NOMO-1 (cell line): ENCODE measurements around the gene MPZL1.

ENCODE experiments used
- DNase-seq, 2 experiments: peaks; one replicate each; lab custom pipeline; 2025; ENCODE audit not compliant: unreplicated experiment in 2 of 2; lab: John Stamatoyannopoulos, UW

Gene MPZL1

GRCh38 chr1:167695147-167695546, 26.6 kb upstream of the MPZL1 start:
- DNase-seq: no peak

DNA sequence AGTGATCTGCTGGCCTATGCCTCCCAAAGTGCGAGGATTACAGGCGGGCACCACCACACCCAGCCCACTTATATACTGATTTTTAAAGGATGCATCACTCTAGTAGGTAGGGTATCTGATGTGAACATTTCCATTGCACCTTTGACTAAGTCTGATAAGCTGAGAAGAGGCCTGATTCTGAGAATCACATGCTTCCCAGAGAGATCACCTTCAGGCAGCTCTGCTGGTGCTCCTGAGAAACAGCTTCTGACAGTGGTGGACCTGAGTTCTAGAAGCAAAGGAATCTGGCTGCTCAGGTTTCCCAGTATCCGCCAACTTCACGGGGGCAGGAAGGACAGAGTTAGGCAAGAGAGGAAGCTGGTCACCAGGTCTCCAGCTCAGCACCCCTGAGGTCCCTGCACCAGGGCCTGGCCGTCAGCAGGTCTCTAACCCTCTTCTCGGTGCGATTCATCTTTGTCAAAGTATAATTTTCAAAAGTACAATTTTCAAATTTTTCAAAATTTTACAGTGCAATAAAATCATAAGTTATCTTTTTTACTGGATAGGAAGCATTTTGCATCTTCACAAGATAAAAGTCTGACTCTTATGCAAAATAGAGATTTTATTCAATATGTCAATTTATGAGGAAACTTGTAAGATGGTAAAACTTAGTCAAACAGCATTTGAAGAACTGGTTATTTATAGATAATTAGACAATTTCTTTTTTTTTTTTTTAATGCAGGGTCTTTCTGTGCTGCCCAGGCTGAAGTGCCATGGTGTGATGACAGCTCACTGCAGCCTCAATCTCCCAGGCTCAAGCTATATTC, 25.8 kb upstream of the MPZL1 start:
- DNase-seq: no peak

DNA sequence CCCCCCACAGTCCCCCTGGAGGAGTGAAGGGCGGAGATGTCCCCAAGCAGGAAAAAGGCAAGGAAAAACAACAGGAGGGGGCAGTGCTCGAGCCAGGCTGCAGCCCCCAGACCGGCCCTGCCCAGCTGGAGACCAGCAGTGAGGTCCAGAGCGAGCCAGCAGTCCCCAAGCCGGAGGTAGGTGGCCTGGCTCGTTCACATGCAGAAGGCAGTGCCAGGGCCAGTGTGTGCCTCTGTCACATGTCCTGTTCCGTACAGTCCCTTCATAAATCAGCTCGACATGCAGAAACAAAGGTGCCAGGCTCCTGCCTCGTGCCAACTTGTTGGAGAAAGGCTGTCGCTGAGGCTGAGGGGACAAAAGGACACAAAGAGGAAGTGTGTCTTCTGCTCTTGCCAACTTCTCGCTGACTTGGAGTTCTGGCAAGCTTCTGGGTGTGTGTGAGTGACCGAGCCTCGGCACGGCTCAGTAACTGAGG, 24.1 kb upstream of the MPZL1 start:
- no peak for DNase-seq

- DNase-seq: no peak
Measured at GRCh38 chr1:167698313-167698712, 23.5 kb upstream of the MPZL1 start.

DNA sequence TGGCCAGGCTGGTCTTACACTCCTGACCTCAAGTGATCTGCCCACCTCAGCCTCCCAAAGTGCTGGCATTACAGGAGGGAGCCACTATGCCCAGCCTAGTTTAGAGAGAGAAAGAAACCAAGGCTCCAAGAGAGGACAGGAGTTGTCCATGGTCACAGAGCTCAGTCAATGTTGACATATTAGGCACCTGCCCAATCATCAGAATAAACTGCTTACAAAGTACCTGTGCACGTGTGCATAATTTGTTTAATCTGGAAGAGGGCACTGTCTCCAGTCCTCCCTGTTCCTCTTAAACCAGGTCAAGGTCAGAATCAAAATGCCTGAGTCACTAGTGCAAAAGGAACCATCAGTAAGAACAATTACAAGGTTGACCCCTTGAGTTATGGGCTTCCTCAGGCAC, 20.3 kb upstream of the MPZL1 start:
- no peak for DNase-seq

DNA sequence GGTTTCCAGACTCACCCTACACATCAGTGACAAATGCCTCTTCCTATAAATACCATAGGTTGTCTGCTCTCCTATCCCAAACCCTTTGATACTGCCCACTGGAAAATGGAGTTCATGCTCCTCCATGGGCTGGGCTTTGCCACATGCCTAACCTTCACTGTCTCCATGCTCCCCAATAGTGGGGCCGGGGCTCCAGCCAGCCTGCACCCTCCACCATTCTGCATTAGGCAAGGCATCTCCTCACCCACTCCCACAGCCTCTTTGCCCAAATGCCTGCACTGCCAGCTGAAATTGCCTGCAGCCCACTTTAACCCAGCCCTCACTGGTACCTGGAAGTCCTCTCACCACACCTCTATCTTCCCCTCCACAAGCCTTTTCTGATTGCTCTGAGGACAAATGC, 18.2 kb upstream of the MPZL1 start:
- no peak for DNase-seq

- no peak for DNase-seq
Measured at GRCh38 chr1:167704715-167705114, 17.1 kb upstream of the MPZL1 start.

DNA sequence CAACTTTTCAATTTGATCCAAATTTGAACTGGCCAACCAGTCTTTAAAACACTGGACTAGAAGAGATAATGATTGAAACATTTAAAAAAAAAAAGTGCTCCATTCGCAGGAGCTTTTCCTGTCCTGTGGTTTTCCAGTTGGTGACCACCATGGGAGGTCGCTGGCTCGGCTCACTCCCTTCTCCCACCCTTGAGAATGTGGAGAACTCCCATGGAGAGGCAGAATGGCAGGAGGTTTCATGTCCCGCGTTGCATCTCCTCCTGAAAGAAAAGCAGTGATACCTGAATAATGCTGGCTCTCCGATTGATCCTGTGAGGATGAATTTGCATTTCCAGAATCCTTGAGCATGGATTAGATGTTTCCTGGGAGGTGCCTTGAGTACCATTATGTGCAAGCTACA, 16.5 kb upstream of the MPZL1 start:
- DNase-seq: no peak

DNA sequence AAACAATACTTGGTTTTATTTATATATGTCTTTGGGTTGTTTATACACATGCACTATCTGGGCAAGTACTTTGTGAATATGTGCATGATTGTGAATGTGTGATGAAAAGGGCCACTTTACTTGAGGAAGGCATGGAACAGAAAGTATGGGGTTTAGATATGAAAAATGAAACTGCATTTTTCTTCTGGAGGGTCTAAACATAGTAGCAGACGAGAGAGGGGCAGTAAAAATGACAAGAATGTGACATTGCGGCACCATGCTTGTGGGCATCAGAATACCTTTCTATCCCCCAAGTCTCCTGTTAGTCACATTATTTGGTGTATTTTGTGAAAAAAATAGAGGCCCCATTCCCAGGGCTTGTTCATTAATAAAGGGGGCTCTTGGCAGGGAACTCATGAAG, 15.4 kb upstream of the MPZL1 start:
- no peak for DNase-seq

- no peak for DNase-seq
Measured at GRCh38 chr1:167706931-167707877, 14.6 kb upstream of the MPZL1 start.

DNA sequence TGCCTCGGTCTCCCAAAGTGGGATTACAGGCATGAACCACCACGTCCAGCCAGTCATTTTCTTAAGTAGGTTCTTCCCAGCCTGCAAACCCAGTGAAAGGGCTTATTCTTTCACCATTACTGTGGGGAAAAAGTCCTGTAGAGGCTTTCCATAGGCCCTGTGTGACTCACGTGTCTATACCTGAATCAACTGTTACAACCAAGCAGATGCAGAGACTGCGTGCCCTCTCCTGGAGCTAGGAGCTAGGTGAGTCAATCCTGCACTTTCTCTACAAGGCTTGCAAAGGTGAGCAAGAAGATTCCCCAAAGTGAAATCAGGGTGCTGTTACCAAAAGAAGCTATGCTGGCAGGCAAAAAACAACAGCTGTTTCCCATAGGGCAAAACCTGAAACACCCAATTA, 13.8 kb upstream of the MPZL1 start:
- DNase-seq: no peak

GRCh38 chr1:167708940-167709389, 12.8 kb upstream of the MPZL1 start:
- DNase-seq: peak; percentile 10 to 27

DNA sequence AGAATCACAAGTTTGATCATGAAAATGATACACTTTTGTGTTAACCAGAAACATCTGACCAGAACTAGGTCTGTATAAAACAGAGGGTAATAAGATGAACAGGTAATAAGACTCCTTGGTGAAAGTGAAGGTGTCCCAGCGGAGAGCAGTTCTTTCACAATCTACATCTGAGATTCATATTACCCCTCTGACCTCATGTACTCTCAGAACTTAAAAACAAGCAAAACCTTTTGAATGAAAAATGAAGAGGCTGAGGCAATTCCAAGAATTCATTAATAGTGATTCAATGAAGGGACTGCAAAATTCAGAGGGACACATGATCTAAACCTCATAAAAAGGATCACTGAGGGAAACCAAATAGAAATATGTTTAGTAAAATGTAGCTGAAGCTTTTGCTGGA, 10.9 kb upstream of the MPZL1 start:
- DNase-seq: no peak

GRCh38 chr1:167711797-167712196, 10.0 kb upstream of the MPZL1 start:
- no peak for DNase-seq

DNA sequence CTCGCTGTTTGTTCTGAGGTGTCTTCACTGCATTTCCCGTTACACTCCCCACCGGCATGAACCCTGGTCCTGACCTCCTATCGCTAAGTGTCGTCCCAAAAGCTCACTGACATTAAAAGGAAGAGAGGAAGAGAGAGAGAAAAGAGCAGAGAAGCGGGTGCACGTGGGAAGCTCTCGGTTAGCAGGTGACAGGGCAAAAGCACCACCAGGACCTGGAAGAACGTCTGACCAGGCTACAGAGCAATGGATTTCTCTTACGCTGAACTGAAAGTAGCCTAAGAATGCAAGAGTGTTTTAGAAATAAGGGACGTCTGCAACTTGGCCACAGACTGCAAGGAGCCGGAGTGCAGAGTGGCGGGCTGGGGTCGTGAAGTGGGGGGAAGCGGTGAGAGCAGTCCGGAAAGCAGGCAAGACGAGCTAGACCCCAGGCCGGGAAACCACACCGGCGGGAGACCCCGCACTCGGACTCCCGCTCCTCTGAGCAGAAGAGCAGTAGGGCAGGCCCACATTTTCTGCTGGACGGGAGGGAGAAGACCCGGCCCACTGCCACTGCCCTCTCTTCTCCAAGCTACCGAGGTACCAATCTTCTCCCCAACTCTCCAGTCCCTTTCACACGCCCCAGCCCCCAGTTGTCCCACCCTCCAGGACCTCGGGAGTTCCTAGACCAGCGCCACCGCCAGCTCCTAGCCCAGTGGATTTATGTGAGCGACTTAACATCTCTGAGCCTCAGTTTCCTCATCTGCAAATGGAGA, 8.3 kb upstream of the MPZL1 start:
- peak; percentile 8 to 16 for DNase-seq

DNA sequence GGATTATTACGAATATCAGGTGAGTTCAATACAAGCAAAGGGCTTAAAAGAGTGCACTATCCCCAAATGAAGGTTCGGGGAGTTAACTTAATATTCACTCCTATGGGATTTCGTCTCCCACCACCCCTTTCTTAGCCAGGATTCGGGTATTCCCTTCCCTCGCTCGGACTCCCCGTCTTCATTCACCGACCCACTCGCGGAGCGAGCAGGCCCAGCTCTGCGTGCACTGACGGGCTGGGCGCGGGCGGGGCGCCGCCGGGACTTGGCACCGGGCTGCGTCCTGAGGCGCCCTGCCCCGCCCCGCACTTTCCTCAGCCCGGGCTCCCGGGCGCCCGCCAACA, 7.7 kb upstream of the MPZL1 start:
- peak in 1 of 2 experiments; percentile 85 for DNase-seq

- peak; percentile 78 to 84 for DNase-seq
Measured at GRCh38 chr1:167714439-167715156, 7.2 kb upstream of the MPZL1 start.

GRCh38 chr1:167715157-167715999, 6.4 kb upstream of the MPZL1 start:
- DNase-seq: peak; percentile 71 to 84

GRCh38 chr1:167716000-167716271, 5.8 kb upstream of the MPZL1 start:
- DNase-seq: peak in 1 of 2 experiments; percentile 39

- DNase-seq: no peak
Measured at GRCh38 chr1:167717351-167717750, 4.4 kb upstream of the MPZL1 start.
